ENCODE results near the gene FIBCD1.

FIBCD1 gene

DNA sequence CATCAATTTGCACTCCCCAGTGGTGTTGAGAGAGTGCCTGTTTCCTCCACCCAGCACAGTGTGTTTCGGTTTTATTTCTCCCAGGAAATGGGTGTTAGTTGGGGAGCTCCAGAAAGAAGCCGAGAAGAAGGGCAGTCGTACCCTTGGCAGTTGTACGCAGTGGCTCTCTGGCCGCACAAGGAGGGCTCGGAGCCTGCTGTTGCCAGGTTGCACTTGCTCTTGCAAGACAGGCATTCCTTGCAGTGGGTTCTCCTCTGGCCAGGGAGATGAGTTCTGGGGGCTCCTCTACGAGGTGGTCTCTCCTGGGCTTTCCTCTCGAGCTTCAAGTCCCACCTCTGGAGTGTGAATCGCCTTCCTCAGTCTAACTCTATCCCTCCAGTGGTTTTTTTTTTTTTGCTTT lies 71.5 kb downstream of the FIBCD1 start:
- H3K27me3 ChIP-seq (ENCODE audit: insufficient read depth, poor library complexity, severe bottlenecking) = no peaks in the 10 kb centered on the region
- no peak overlapping the region for H3K4me3 ChIP-seq (replicated peaks; ENCODE audit: insufficient read depth, low read length)
- no peak for DNase-seq (ENCODE audit: low read depth in 1 of 2, low spot score in 1 of 2)
- no peak for TF ChIP-seq POLR2AphosphoS5 (IDR thresholded peaks at IDR 0.05; ENCODE audit: low read depth)
- no peak for TF ChIP-seq GABPA (IDR thresholded peaks at IDR 0.05; ENCODE audit: low read depth)
- TF ChIP-seq SPI1 (IDR thresholded peaks at IDR 0.05; ENCODE audit: borderline replicate concordance, low read depth) = no peak
- TF ChIP-seq, protein P1, sequence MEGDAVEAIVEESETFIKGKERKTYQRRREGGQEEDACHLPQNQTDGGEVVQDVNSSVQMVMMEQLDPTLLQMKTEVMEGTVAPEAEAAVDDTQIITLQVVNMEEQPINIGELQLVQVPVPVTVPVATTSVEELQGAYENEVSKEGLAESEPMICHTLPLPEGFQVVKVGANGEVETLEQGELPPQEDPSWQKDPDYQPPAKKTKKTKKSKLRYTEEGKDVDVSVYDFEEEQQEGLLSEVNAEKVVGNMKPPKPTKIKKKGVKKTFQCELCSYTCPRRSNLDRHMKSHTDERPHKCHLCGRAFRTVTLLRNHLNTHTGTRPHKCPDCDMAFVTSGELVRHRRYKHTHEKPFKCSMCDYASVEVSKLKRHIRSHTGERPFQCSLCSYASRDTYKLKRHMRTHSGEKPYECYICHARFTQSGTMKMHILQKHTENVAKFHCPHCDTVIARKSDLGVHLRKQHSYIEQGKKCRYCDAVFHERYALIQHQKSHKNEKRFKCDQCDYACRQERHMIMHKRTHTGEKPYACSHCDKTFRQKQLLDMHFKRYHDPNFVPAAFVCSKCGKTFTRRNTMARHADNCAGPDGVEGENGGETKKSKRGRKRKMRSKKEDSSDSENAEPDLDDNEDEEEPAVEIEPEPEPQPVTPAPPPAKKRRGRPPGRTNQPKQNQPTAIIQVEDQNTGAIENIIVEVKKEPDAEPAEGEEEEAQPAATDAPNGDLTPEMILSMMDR (IDR thresholded peaks at IDR 0.05; ENCODE audit: insufficient read depth, low read length) = no peak
- TF ChIP-seq, protein P2, sequence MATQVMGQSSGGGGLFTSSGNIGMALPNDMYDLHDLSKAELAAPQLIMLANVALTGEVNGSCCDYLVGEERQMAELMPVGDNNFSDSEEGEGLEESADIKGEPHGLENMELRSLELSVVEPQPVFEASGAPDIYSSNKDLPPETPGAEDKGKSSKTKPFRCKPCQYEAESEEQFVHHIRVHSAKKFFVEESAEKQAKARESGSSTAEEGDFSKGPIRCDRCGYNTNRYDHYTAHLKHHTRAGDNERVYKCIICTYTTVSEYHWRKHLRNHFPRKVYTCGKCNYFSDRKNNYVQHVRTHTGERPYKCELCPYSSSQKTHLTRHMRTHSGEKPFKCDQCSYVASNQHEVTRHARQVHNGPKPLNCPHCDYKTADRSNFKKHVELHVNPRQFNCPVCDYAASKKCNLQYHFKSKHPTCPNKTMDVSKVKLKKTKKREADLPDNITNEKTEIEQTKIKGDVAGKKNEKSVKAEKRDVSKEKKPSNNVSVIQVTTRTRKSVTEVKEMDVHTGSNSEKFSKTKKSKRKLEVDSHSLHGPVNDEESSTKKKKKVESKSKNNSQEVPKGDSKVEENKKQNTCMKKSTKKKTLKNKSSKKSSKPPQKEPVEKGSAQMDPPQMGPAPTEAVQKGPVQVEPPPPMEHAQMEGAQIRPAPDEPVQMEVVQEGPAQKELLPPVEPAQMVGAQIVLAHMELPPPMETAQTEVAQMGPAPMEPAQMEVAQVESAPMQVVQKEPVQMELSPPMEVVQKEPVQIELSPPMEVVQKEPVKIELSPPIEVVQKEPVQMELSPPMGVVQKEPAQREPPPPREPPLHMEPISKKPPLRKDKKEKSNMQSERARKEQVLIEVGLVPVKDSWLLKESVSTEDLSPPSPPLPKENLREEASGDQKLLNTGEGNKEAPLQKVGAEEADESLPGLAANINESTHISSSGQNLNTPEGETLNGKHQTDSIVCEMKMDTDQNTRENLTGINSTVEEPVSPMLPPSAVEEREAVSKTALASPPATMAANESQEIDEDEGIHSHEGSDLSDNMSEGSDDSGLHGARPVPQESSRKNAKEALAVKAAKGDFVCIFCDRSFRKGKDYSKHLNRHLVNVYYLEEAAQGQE (IDR thresholded peaks at IDR 0.05; ENCODE audit: insufficient replicate concordance, low read depth) = no peak
- H3K27ac ChIP-seq (replicated peaks) = no peak overlapping the region

DNA sequence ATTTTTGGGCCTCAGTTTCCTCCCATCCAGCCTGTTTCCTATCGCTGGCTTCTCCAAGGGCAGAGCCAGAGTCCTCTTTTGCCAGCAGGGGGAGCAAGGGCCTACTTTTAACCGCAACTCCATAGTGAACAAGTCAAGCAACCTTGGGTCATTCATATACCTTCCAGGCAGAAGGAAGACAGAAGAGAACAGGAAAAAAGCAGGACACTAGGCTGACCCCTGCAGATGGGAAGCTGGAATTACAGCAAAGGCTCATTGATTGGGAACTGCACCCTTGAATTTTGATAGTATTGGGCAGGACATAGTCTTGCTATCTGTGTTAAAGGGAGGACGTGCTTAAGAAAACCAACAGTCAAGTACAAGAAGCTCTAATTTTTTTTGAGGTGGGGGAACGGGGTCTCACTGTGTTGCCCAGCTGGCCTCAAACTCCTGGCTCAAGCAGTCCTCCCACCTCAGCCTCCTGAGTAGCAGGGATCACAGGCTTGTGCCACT lies 72.5 kb downstream of the FIBCD1 start:
- peak; percentile 43 to 77 for DNase-seq (ENCODE audit: low read depth in 1 of 2, low spot score in 1 of 2)
- no peak for TF ChIP-seq GABPA (IDR thresholded peaks at IDR 0.05; ENCODE audit: low read depth)
- TF ChIP-seq, protein P1 (IDR thresholded peaks at IDR 0.05; ENCODE audit: insufficient read depth, low read length) = peak; percentile 43
- H3K27ac ChIP-seq (replicated peaks) = no peak overlapping the region
- H3K4me3 ChIP-seq (replicated peaks; ENCODE audit: insufficient read depth, low read length) = no peak overlapping the region
- H3K27me3 ChIP-seq (ENCODE audit: insufficient read depth, poor library complexity, severe bottlenecking) = no peaks in the 10 kb centered on the region

DNA sequence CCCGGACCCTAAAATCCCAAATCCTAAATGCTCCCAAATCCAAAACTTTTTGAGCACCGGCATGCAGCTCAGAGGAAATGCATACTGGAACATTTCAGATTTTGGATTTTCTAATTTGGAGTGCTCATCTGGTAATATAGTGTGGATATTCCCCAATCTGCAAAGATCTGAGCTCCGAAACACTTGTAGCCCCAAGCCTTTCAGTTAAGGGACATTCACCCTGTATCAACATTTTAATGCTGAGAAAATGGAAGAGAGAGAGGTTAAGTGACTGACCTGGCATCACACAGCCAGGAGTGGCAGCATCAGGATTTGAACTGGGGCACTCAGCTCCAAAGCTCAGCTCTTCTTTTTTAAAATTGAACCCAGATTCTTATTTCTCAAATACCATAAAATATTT lies 73.1 kb downstream of the FIBCD1 start:
- H3K27me3 ChIP-seq (ENCODE audit: insufficient read depth, poor library complexity, severe bottlenecking) = no peaks in the 10 kb centered on the region
- H3K27ac ChIP-seq (replicated peaks) = no peak overlapping the region
- TF ChIP-seq SPI1 (IDR thresholded peaks at IDR 0.05; ENCODE audit: borderline replicate concordance, low read depth) (no peak), GABPA (IDR thresholded peaks at IDR 0.05; ENCODE audit: low read depth) (no peak), POLR2AphosphoS5 (IDR thresholded peaks at IDR 0.05; ENCODE audit: low read depth) (no peak)
- TF ChIP-seq, protein P1 (IDR thresholded peaks at IDR 0.05; ENCODE audit: insufficient read depth, low read length) = no peak
- TF ChIP-seq, protein P2 (IDR thresholded peaks at IDR 0.05; ENCODE audit: insufficient replicate concordance, low read depth) = no peak
- H3K4me3 ChIP-seq (replicated peaks; ENCODE audit: insufficient read depth, low read length) = no peak overlapping the region
- no peak for DNase-seq (ENCODE audit: low read depth in 1 of 2, low spot score in 1 of 2)

DNA sequence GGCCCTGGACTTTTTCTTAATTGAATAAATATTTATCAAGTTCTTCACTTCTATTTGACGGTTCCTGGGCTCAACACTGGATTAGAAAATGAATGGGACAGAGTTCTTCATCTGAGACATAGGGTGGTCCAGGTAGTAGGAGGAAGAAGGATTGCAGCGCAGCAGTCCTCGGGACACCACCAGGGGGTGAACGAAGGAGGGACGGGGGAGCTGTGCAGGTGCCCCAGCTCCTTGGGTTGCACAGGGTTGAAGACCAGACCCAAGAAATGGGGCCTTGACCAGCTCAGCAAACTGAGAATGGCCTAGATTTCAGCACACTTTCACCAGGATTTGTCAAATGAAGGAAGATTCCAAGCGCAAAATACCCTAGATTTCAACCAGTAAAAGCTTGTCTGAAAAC lies 74.5 kb downstream of the FIBCD1 start:
- H3K4me3 ChIP-seq (replicated peaks; ENCODE audit: insufficient read depth, low read length) = no peak overlapping the region
- no peak for TF ChIP-seq SPI1 (IDR thresholded peaks at IDR 0.05; ENCODE audit: borderline replicate concordance, low read depth)
- DNase-seq (ENCODE audit: low read depth in 1 of 2, low spot score in 1 of 2) = no peak
- H3K27ac ChIP-seq (replicated peaks) = no peak overlapping the region
- no peaks in the 10 kb centered on the region for H3K27me3 ChIP-seq (ENCODE audit: insufficient read depth, poor library complexity, severe bottlenecking)
